OCI-LY7 (cell line): ENCODE measurements around the gene TCP11L2. TPM values are rescaled to one million over a fixed set of nuclear protein-coding genes. Genes with fewer than 3 reads are reported as not detected.
"Not testable (repeated sequence)": the region's sequence is repeated elsewhere in the genome, so short reads cannot be mapped to it uniquely, and the experiment has no call there.

Source experiments
- BruUV-seq: library from RNA; stranded (reverse); fragments of 400-500 nt; replicated peaks from 2 replicates; lab custom pipeline; 2021; lab: Mats Ljungman, UMichigan
- CTCF ChIA-PET: fragments of 300-600 bp; sonication (Branson Sonifier 250); formaldehyde crosslinking; loops from one replicate; lab custom pipeline; 2022; ENCODE audit warnings: antibody characterized with exemption; ENCODE audit not compliant: unreplicated experiment; lab: Charles Lee
- POLR2A ChIA-PET: fragments of 300-600 bp; sonication (Branson Sonifier 250); formaldehyde crosslinking; loops from one replicate; lab custom pipeline; 2022; ENCODE audit warnings: antibody characterized with exemption; lab: Charles Lee
- DNase-seq: peaks from one replicate; pipeline ENCODE4 v3.0.0-alpha.2; 2015; ENCODE audit warnings: low spot score
- H2AFZ ChIP-seq: fragments of 200-600 bp; sonication (generic), shearing (Covaris generic); 2 replicates; pipeline ENCODE4 v1.6.1; 2014; ENCODE audit warnings: mild to moderate bottlenecking, antibody characterized with exemption, low read length, moderate library complexity
- H3K27ac ChIP-seq: fragments of 200-600 bp; sonication (generic); 2 replicates; pipeline ENCODE4 v1.5.1; 2014; ENCODE audit warnings: mixed run types, low read depth, mild to moderate bottlenecking, moderate library complexity, low read length, inconsistent platforms; ENCODE audit not compliant: poor library complexity, severe bottlenecking
- H3K36me3 ChIP-seq: fragments of 200-600 bp; sonication (generic); 2 replicates; pipeline ENCODE4 v1.6.1; 2014; ENCODE audit warnings: mild to moderate bottlenecking, antibody characterized with exemption, low read length, moderate library complexity, mixed read lengths; ENCODE audit not compliant: insufficient read depth
- H3K4me1 ChIP-seq: fragments of 200-600 bp; sonication (generic); 2 replicates; pipeline ENCODE4 v1.5.1; 2014; ENCODE audit warnings: mild to moderate bottlenecking, low read length; ENCODE audit not compliant: insufficient read depth, poor library complexity, severe bottlenecking
- H3K4me2 ChIP-seq: fragments of 200-600 bp; sonication (generic); 2 replicates; pipeline ENCODE4 v1.6.1; 2014; ENCODE audit warnings: mild to moderate bottlenecking, low read length
- H3K4me3 ChIP-seq: fragments of 200-600 bp; sonication (generic); 2 replicates; pipeline ENCODE4 v1.5.1; 2014; ENCODE audit warnings: mild to moderate bottlenecking, low read depth, low read length; ENCODE audit not compliant: poor library complexity, severe bottlenecking
- H3K79me2 ChIP-seq: fragments of 200-600 bp; sonication (generic); 2 replicates; pipeline ENCODE4 v1.6.1; 2016; ENCODE audit warnings: low read depth, mild to moderate bottlenecking, low read length, moderate library complexity, mixed read lengths; ENCODE audit not compliant: insufficient read depth
- H3K9me2 ChIP-seq: fragments of 200-600 bp; sonication (generic); 2 replicates; pipeline ENCODE4 v1.6.1; 2016; ENCODE audit warnings: mild to moderate bottlenecking, low read length, mixed read lengths; ENCODE audit not compliant: insufficient read depth
- H3K9me3 ChIP-seq: fragments of 200-600 bp; sonication (generic); 2 replicates; pipeline ENCODE4 v1.6.1; 2014; ENCODE audit warnings: mild to moderate bottlenecking, mixed run types, low read length, mixed read lengths
- H4K20me1 ChIP-seq: fragments of 200-600 bp; sonication (generic); 2 replicates; pipeline ENCODE4 v1.6.1; 2014; ENCODE audit warnings: mild to moderate bottlenecking, antibody characterized with exemption, low read length, moderate library complexity, mixed read lengths; ENCODE audit not compliant: insufficient read depth
- EZH2phosphoT487 ChIP-seq: fragments of 200-600 bp; sonication (generic); IDR thresholded peaks from 2 replicates; pipeline ENCODE4 v1.6.1; 2018; ENCODE audit warnings: low read depth, borderline replicate concordance, mild to moderate bottlenecking, mixed run types, antibody characterized with exemption, low read length, moderate library complexity, mixed read lengths
- intact Hi-C: fragments of 100-400 bp; cut with micrococcal nuclease; formaldehyde crosslinking; loops from one replicate; pipeline ENCODE4 v1.10.0; 2022; ENCODE audit not compliant: unreplicated experiment
- total RNA-seq, 2 experiments: library from RNA; depleted of rRNA in 1 of 2; stranded (reverse); fragments of >200 nt in 1 of 2; shearing (Covaris generic) in 1 of 2; gene quantifications; 2 replicates each; pipeline ENCODE4 v1.2.3, GENCODE V29; 2014 to 2022
- TF ChIP-seq, protein P1 (sequence below): fragments of 200-600 bp; sonication (generic); conservative IDR thresholded peaks from 2 replicates; pipeline ENCODE4 v1.5.1; 2014; ENCODE audit warnings: mild to moderate bottlenecking, antibody characterized with exemption, low read length, moderate library complexity, mixed read lengths

TCP11L2 gene
- total RNA-seq, 2 experiments from 2014 or later: 1.8 to 9.8 TPM

DNA sequence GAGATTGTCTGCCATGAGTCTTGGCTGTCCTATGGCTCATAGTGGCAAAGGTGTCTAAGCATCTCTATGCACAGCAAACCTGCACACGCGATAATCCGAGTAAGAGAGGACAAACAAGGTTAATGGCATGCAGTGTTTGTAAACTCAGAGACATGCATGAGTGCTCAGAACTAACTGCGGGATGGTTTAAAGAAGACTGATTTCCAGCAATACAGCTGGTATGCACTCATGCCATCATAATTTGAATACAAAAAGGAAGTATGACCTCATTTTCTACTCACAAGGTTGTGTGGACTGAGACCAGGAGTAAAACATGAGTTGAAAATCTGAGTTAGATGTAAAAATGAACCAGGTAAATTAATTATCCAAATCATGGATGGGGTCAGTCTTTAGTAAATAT, 16.6 kb upstream of the TCP11L2 start:
- POLR2A ChIA-PET: interaction anchor here (1.0 to 1.6 kb wide), 2 partner anchors 16 to 59 kb away, joined by 3 to 6 read pairs; no protein-coding TSS in a partner anchor
- peak; percentile 54 for DNase-seq
- Histone ChIP-seq H3K27ac (no peak overlapping the region), H3K4me2 (peak overlapping the region; percentile 60), H4K20me1 (no peaks in the 10 kb centered on the region), H2AFZ (peak overlapping the region; percentile 14; the same call in 1 of the 2 replicates), H3K36me3 (no peaks in the 10 kb centered on the region), H3K9me2 (no peaks in the 10 kb centered on the region), H3K4me3 (no peak overlapping the region), H3K79me2 (no peaks in the 10 kb centered on the region), H3K4me1 (peaks cover 9% of the 10 kb centered on the region), H3K9me3 (no peaks in the 10 kb centered on the region)
- CTCF ChIA-PET: interaction anchor here (1.4 kb wide), 1 partner anchor 59 kb away, joined by 3 read pairs; no protein-coding TSS in a partner anchor
- no peak for TF ChIP-seq EZH2phosphoT487
- TF ChIP-seq, protein P1, sequence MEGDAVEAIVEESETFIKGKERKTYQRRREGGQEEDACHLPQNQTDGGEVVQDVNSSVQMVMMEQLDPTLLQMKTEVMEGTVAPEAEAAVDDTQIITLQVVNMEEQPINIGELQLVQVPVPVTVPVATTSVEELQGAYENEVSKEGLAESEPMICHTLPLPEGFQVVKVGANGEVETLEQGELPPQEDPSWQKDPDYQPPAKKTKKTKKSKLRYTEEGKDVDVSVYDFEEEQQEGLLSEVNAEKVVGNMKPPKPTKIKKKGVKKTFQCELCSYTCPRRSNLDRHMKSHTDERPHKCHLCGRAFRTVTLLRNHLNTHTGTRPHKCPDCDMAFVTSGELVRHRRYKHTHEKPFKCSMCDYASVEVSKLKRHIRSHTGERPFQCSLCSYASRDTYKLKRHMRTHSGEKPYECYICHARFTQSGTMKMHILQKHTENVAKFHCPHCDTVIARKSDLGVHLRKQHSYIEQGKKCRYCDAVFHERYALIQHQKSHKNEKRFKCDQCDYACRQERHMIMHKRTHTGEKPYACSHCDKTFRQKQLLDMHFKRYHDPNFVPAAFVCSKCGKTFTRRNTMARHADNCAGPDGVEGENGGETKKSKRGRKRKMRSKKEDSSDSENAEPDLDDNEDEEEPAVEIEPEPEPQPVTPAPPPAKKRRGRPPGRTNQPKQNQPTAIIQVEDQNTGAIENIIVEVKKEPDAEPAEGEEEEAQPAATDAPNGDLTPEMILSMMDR: no peak
- intact Hi-C loops: no loop called here
- BruUV-seq: no TSS peak

DNA sequence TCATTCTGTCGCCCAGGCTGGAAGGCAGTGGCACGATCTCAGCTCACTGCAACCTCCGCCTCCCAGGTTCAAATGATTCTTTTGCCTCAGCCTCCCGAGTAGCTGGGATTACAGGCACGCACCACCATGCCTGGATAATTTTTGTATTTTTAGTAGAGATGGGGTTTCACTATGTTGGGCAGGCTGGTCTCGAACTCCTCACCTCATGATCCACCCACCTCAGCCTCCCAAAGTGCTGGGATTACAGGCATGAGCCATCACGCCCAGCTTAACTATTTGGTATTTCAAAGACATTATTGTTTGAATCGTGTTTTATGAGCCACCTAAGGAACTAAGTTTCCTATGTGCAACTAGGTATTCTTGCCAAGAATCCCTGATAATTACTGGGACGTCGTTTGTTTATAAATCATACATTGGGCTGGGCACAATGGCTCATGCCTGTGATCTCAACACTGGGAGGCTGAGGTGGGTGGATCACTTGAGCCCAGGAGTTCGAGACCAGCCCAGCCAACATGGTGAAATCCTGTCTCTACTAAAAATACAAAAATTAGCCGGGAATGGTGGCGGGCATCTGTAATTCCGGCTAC, 15.9 kb upstream of the TCP11L2 start:
- H3K9me3 ChIP-seq, H3K9me2 ChIP-seq, CTCF ChIA-PET, H3K36me3 ChIP-seq, BruUV-seq, DNase-seq, H3K4me1 ChIP-seq, H4K20me1 ChIP-seq, H2AFZ ChIP-seq, H3K79me2 ChIP-seq, H3K4me2 ChIP-seq, intact Hi-C loops, H3K4me3 ChIP-seq, H3K27ac ChIP-seq: not testable (repeated sequence)
- POLR2A ChIA-PET: interaction anchor here (1.0 to 1.6 kb wide), 2 partner anchors 15 to 60 kb away, joined by 3 to 6 read pairs; no protein-coding TSS in a partner anchor

DNA sequence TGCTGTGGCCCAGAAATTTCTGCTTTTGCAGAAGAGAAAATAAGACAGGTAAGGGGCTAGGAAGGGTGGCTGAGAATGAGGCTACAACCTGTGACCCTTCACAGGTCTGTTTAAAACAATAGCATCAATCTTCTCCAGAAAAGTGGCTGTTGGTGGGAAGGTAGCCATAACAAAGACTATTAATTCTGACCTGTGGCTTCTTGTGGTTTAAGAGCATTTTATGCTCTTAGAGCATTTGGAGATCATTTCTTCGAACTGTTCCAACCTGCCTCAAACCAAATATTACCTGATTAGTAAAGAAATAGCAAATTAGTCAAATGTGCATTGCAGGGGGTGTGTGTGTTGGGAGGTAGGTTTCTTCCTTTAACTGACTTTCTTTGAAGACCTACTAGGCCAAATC, 15.2 kb upstream of the TCP11L2 start:
- H3K9me2 ChIP-seq: no peaks in the 10 kb centered on the region
- TF ChIP-seq EZH2phosphoT487: no peak
- TF ChIP-seq, protein P1: no peak

More for the DNA sequence above, 15.2 kb upstream of the TCP11L2 start:
- Histone ChIP-seq H3K4me1 (peaks cover 11% of the 10 kb centered on the region), H3K27ac (no peak overlapping the region), H3K36me3 (no peaks in the 10 kb centered on the region), H3K9me3 (no peaks in the 10 kb centered on the region), H4K20me1 (no peaks in the 10 kb centered on the region), H3K4me2 (no peak overlapping the region), H3K79me2 (no peaks in the 10 kb centered on the region), H2AFZ (no peak overlapping the region), H3K4me3 (no peak overlapping the region)
- no peak for DNase-seq
- no TSS peak for BruUV-seq
- ChIA-PET POLR2A (no interaction called here), CTCF (no interaction called here)
- intact Hi-C loops: no loop called here
